Endothelial cell of umbilical vein (primary cell): ENCODE data around the gene FOXRED2. TPM values are rescaled to one million over a fixed set of nuclear protein-coding genes. Genes with fewer than 3 reads are reported as not detected.

Source experiments
- BruUV-seq: library from RNA; stranded (reverse); fragments of 400-500 nt; replicated peaks from 2 replicates; lab custom pipeline; 2021; lab: Mats Ljungman, UMichigan
- CTCF ChIA-PET: fragments of 300-600, 350-600 bp; sonication (Branson Sonifier 250); formaldehyde crosslinking; loops from one replicate; lab custom pipeline; 2021; ENCODE audit warnings: antibody characterized with exemption, inconsistent platforms; lab: Charles Lee
- POLR2A ChIA-PET: fragments of 300-600, 350-600 bp; sonication (Branson Sonifier 250); formaldehyde crosslinking; loops from one replicate; lab custom pipeline; 2021; ENCODE audit warnings: antibody characterized with exemption, inconsistent platforms; lab: Charles Lee
- DNase-seq: peaks from one replicate; pipeline ENCODE4 v3.0.0-alpha.2; 2011; ENCODE audit warnings: low read depth, low spot score
- FAIRE-seq: peaks from 2 replicates; lab custom pipeline; 2011; peaks lifted over from hg19 to GRCh38; lab: Jason Lieb, UNC
- H2AFZ ChIP-seq: 2 replicates; pipeline ENCODE4 v1.6.0; 2012; ENCODE audit warnings: low read depth, low read length, control low read depth, inconsistent platforms
- H3K27ac ChIP-seq: 2 replicates; pipeline ENCODE4 v1.5.1; 2011; ENCODE audit warnings: low read depth, mild to moderate bottlenecking, control low read depth, low read length, moderate library complexity; ENCODE audit not compliant: insufficient read depth
- H3K27me3 ChIP-seq, 2 experiments: 2 replicates each; pipeline versions ENCODE4 v1.6.0 to v1.6.1; 2011; ENCODE audit warnings: low read length in 2 of 2, mixed read lengths in 1 of 2; ENCODE audit not compliant: control insufficient read depth in 2 of 2, insufficient read depth in 2 of 2
- H3K36me3 ChIP-seq, 2 experiments: 2 replicates in 1 of 2; 3 replicates in 1 of 2; pipeline ENCODE4 v1.5.1; 2011; ENCODE audit warnings: low read length in 2 of 2, mild to moderate bottlenecking in 1 of 2, moderate library complexity in 1 of 2; ENCODE audit not compliant: control insufficient read depth in 2 of 2, insufficient read depth in 2 of 2; ENCODE audit errors: extremely low read depth in 1 of 2
- H3K4me1 ChIP-seq: 3 replicates; pipeline ENCODE4 v1.5.1; 2011; ENCODE audit warnings: mild to moderate bottlenecking, low read length; ENCODE audit not compliant: control insufficient read depth, insufficient read depth; ENCODE audit errors: extremely low read depth
- H3K4me2 ChIP-seq: 2 replicates; pipeline ENCODE4 v1.6.1; 2011; ENCODE audit warnings: low read length, control low read depth, mixed read lengths; ENCODE audit not compliant: insufficient read depth
- H3K4me3 ChIP-seq, 3 experiments: fragments of 200-600 bp in 1 of 3; sonication (generic), shearing (Covaris generic) in 1 of 3; replicated peaks in 1 of 3; 2 replicates each; pipeline ENCODE4 v1.5.1; 2011 to 2016; ENCODE audit warnings: control low read depth in 3 of 3, low read length in 3 of 3, mild to moderate bottlenecking in 2 of 3, inconsistent platforms in 1 of 3, low read depth in 1 of 3, moderate library complexity in 1 of 3; ENCODE audit not compliant: insufficient read depth in 1 of 3
- H3K79me2 ChIP-seq: 2 replicates; pipeline ENCODE4 v1.6.0; 2012; ENCODE audit warnings: low read length, inconsistent platforms; ENCODE audit not compliant: control insufficient read depth, insufficient read depth
- H3K9ac ChIP-seq: replicated peaks from 2 replicates; pipeline ENCODE3; 2011; ENCODE audit warnings: low read length, control low read depth; ENCODE audit not compliant: insufficient read depth; ENCODE audit errors: extremely low read depth
- H3K9me1 ChIP-seq: replicated peaks from 3 replicates; pipeline ENCODE4 v1.6.0; 2011; ENCODE audit warnings: mild to moderate bottlenecking, low read length; ENCODE audit not compliant: control insufficient read depth, insufficient read depth; ENCODE audit errors: extremely low read depth
- H3K9me3 ChIP-seq: replicated peaks from 2 replicates; pipeline ENCODE4 v1.5.1; 2012; ENCODE audit warnings: low read length, inconsistent platforms; ENCODE audit not compliant: control insufficient read depth, insufficient read depth
- H4K20me1 ChIP-seq: replicated peaks from 2 replicates; pipeline ENCODE3; 2011; ENCODE audit warnings: mild to moderate bottlenecking, low read length; ENCODE audit not compliant: control insufficient read depth, insufficient read depth; ENCODE audit errors: extremely low read depth
- EZH2 ChIP-seq: IDR thresholded peaks from 2 replicates; pipeline ENCODE4 v1.6.1; 2012; ENCODE audit warnings: borderline replicate concordance, low read depth, mild to moderate bottlenecking, moderate library complexity, low read length, inconsistent platforms; ENCODE audit not compliant: severe bottlenecking
- FOS ChIP-seq: IDR thresholded peaks from 2 replicates; pipeline ENCODE4 v1.6.1; 2011; ENCODE audit warnings: mild to moderate bottlenecking, low read length, moderate library complexity, borderline replicate concordance; ENCODE audit not compliant: insufficient read depth
- GATA2 ChIP-seq: IDR thresholded peaks from 2 replicates; pipeline ENCODE4 v1.7.0; 2011; ENCODE audit warnings: low read depth, mild to moderate bottlenecking, moderate library complexity, mixed read lengths, low read length; ENCODE audit not compliant: insufficient read length, insufficient read depth
- JUN ChIP-seq: IDR thresholded peaks from 2 replicates; pipeline ENCODE4 v1.6.1; 2011; ENCODE audit warnings: borderline replicate concordance, low read depth; ENCODE audit not compliant: insufficient read length, insufficient read depth
- MAX ChIP-seq: IDR thresholded peaks from 2 replicates; pipeline ENCODE4 v1.6.1; 2011; ENCODE audit not compliant: insufficient read depth, insufficient read length
- MYC ChIP-seq: IDR thresholded peaks from one replicate; pipeline ENCODE4 v1.6.1; 2011; ENCODE audit warnings: mild to moderate bottlenecking, low read depth, low read length
- POLR2A ChIP-seq: IDR thresholded peaks from 2 replicates; pipeline ENCODE4 v1.6.1; 2012; ENCODE audit warnings: low read depth, mild to moderate bottlenecking, control low read depth, low read length
- POLR2AphosphoS5 ChIP-seq: IDR thresholded peaks from 2 replicates; pipeline ENCODE4 v1.6.1; 2012; ENCODE audit warnings: low read depth, mild to moderate bottlenecking, control low read depth, low read length, moderate library complexity; ENCODE audit not compliant: insufficient read depth
- dilution Hi-C: fragments of 300-500 bp; cut with MboI; formaldehyde crosslinking; loops from one replicate; pipeline ENCODE4 v1.15.0; 2019; ENCODE audit warnings: low sequenced_read_pairs; ENCODE audit not compliant: extremely low pct_ligation_motif_present
- intact Hi-C: fragments of 100-400 bp; cut with micrococcal nuclease; formaldehyde crosslinking; loops from one replicate; pipeline ENCODE4 v1.10.0; 2022
- polyA plus RNA-seq, 4 experiments: library from polyadenylated mRNA; depleted of rRNA in 3 of 4; stranded (reverse) in 3 of 4; unstranded in 1 of 4; fragments of >200 nt; gene quantifications; 2 replicates each; pipeline versions ENCODE4 v1.2.1 to v1.2.3, GENCODE V29; 2011 to 2012; ENCODE audit warnings: missing spikeins in 1 of 4
- total RNA-seq: library from RNA; stranded (reverse); gene quantifications from 2 replicates; pipeline ENCODE4 v1.2.3, GENCODE V29; 2021
- TF ChIP-seq, protein P1 (sequence below), 2 donors: IDR thresholded peaks; 1 replicate in 1 of 2; 2 replicates in 1 of 2; pipeline ENCODE4 v1.5.1; 2011; ENCODE audit warnings: low read length in 2 of 2, mild to moderate bottlenecking in 2 of 2, moderate library complexity in 2 of 2, control low read depth in 1 of 2, inconsistent platforms in 1 of 2, low read depth in 1 of 2; ENCODE audit not compliant: insufficient read depth in 1 of 2; ENCODE audit errors: extremely low read depth in 1 of 2

FOXRED2 gene
- total and polyA plus RNA-seq, 2 donors (not counting 3 experiments of a cell fraction or from before 2014, with no cell fraction given) = 8.4 to 20.4 TPM

GRCh38 chr22:36470994-36471331 lies 35.9 kb downstream of the FOXRED2 start:
- no peaks in the 10 kb centered on the region for H3K9me1 ChIP-seq
- ChIA-PET POLR2A (interaction anchor here (1.1 to 1.6 kb wide), 3 partner anchors 83 to 156 kb away, joined by 3 to 6 read pairs (median 3); partner anchors contain the start of gene MYH9), CTCF (interaction anchor here (0.6 to 5.3 kb wide), 29 partner anchors 9 to 187 kb away, joined by 3 to 68 read pairs (median 9); partner anchors contain the start of gene MYH9)
- peaks cover 4 to 20% of the 10 kb centered on the region in 2 experiments for H3K36me3 ChIP-seq
- no peaks in the 10 kb centered on the region for H3K27me3 ChIP-seq
- no peak for DNase-seq
- H3K4me2 ChIP-seq = no peak overlapping the region
- intact Hi-C loops = loop anchor here (1.0 kb wide), 1 partner anchor 170 kb away; no protein-coding TSS in a partner anchor
- peaks cover 5% of the 10 kb centered on the region for H3K79me2 ChIP-seq
- H2AFZ ChIP-seq = no peak overlapping the region
- no peak for FAIRE-seq
- no peaks in the 10 kb centered on the region for H3K9me3 ChIP-seq
- no peak overlapping the region for H3K27ac ChIP-seq
- no TSS peak for BruUV-seq
- dilution Hi-C loops = no loop called here
- H3K9ac ChIP-seq = no peak overlapping the region
- no peaks in the 10 kb centered on the region for H4K20me1 ChIP-seq
- H3K4me3 ChIP-seq = no peak overlapping the region
- no peak for TF ChIP-seq POLR2A
- no peak for TF ChIP-seq FOS
- TF ChIP-seq POLR2AphosphoS5 = no peak
- no peak for TF ChIP-seq MYC
- TF ChIP-seq GATA2 = no peak
- no peak for TF ChIP-seq JUN
- TF ChIP-seq, protein P1, sequence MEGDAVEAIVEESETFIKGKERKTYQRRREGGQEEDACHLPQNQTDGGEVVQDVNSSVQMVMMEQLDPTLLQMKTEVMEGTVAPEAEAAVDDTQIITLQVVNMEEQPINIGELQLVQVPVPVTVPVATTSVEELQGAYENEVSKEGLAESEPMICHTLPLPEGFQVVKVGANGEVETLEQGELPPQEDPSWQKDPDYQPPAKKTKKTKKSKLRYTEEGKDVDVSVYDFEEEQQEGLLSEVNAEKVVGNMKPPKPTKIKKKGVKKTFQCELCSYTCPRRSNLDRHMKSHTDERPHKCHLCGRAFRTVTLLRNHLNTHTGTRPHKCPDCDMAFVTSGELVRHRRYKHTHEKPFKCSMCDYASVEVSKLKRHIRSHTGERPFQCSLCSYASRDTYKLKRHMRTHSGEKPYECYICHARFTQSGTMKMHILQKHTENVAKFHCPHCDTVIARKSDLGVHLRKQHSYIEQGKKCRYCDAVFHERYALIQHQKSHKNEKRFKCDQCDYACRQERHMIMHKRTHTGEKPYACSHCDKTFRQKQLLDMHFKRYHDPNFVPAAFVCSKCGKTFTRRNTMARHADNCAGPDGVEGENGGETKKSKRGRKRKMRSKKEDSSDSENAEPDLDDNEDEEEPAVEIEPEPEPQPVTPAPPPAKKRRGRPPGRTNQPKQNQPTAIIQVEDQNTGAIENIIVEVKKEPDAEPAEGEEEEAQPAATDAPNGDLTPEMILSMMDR (IDR thresholded peaks at IDR 0.05; ENCODE audit: extremely low read depth in 1 of 2, insufficient read depth in 1 of 2, low read depth in 1 of 2, low read length in 2 of 2) = no peak
- no peak for TF ChIP-seq EZH2
- TF ChIP-seq MAX = no peak
- H3K4me1 ChIP-seq = peaks cover 30% of the 10 kb centered on the region
